Measurements from ENCODE around the gene CRABP2.

Gene CRABP2

DNA sequence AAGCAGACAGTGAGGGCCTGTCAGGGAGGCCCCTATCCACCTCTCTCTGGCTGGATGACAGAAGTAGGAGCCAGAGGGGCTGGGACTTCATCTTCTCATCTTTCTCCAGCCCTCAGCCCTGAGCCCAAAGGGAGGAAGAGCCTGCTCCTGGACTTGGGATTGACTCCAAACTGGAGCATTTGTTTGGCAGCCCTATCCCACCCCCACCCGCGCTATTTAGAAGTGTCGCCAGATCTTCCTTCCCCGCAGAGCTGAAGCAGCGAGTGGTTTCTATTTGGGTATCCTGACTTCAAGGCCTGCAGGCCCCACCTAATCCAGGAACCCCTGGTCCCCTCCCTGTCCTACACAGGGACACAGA lies 37.8 kb downstream of the CRABP2 start:
- TF ChIP-seq, protein P1, sequence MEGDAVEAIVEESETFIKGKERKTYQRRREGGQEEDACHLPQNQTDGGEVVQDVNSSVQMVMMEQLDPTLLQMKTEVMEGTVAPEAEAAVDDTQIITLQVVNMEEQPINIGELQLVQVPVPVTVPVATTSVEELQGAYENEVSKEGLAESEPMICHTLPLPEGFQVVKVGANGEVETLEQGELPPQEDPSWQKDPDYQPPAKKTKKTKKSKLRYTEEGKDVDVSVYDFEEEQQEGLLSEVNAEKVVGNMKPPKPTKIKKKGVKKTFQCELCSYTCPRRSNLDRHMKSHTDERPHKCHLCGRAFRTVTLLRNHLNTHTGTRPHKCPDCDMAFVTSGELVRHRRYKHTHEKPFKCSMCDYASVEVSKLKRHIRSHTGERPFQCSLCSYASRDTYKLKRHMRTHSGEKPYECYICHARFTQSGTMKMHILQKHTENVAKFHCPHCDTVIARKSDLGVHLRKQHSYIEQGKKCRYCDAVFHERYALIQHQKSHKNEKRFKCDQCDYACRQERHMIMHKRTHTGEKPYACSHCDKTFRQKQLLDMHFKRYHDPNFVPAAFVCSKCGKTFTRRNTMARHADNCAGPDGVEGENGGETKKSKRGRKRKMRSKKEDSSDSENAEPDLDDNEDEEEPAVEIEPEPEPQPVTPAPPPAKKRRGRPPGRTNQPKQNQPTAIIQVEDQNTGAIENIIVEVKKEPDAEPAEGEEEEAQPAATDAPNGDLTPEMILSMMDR (IDR thresholded peaks at IDR 0.05; ENCODE audit: borderline replicate concordance, control extremely low read depth, extremely low read depth, insufficient read depth, missing control alignments), result no peak
- in situ Hi-C loops (cut with MboI; ENCODE audit: low sequenced_read_pairs, unreplicated experiment), result no loop called here
- DNase-seq (ENCODE audit: low spot score), result no peak

DNA sequence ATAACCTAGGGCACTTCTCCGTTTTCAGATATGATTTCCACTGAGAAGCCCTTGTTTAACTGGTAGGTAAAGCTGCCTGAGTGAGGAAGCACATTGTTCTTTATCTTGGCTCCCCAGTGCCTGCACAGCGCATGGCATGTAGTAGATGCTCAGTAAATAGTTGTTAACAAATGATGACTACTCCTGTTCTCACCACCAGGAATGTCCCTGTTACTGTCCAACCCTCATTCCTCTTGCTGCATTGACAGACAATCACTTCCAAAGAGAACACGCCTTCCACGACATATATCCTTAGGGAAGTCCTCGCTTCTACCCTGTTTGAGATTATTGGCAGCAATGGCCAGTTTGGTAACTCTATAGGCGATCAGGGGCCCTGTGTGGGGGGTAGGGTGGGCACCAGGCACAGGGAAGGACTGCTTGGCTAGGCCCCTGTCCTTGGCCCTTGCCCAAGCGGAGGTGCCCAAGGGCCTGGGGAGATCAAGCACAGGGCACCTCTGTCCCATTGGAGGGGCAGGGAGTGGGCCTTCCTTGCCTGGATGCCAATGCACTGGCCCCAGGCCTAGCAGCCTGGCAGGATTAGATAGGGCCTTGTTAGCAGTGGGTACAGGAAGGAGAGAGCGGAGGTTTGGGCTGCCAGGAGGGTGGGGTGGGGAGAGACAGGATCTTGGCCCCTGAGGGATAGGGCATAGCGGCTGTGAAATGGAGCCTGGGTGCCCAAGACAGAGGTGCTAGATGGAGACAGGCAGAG lies 38.3 kb downstream of the CRABP2 start:
- in situ Hi-C loops (cut with MboI; ENCODE audit: low sequenced_read_pairs, unreplicated experiment), result no loop called here
- TF ChIP-seq, protein P1 (IDR thresholded peaks at IDR 0.05; ENCODE audit: borderline replicate concordance, control extremely low read depth, extremely low read depth, insufficient read depth, missing control alignments), result no peak

DNA sequence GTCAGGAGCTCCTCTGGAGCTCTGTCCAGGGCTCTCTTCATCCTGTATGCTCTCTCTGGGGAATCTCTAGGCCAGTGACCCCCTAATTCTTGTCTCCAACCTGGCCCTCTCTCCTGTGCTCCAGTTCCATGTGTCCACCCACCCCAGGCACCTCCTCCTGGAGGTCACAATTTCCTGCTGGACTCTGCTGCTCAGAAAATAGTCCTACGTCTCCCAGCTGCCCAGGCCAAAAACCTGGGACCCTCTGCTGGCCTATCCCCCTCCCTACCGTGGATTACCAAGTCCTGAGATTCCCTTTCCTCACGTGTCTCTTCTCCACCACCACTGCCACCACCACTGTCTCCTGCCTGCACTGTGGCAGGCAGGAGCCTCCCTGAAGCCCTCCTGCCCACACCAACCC lies 39.8 kb downstream of the CRABP2 start:
- TF ChIP-seq, protein P1 (IDR thresholded peaks at IDR 0.05; ENCODE audit: borderline replicate concordance, control extremely low read depth, extremely low read depth, insufficient read depth, missing control alignments), result no peak
- DNase-seq (ENCODE audit: low spot score), result no peak
- in situ Hi-C loops (cut with MboI; ENCODE audit: low sequenced_read_pairs, unreplicated experiment), result no loop called here

More for the DNA sequence above, 38.3 kb downstream of the CRABP2 start:
- DNase-seq (ENCODE audit: low spot score), result no peak

DNA sequence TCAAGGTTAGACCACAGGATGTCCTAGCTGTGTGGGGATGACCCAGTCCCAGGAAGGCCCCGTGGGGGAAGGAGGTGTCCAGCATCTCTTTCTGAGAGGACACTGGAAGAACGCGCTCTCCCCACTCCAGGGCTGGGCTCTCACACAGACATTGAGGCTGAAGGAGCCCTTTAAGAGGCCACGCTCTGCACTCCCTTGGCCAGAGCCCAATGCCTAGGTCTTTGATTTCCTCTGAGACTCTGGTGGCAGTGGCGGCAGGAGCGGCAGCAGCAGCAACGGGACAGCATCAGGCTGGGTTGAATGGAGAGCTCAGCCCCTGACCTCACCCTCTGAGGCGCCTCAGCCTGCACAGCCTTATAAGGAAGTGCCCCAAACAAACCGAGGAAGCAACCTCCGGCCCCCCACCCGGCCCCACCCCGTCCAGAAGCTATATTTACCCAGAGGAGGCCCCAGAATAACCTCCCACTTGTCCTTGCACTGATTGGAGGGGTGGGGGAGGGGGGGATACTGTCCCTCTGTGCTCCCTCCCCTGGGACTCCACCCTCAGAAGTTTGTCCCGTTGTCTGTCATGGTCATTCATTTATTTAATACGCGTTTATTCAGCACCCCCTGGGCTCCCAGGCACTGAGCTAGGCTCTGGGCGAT lies 40.5 kb downstream of the CRABP2 start:
- DNase-seq (ENCODE audit: low spot score), result peak; percentile 84
- TF ChIP-seq, protein P1 (IDR thresholded peaks at IDR 0.05; ENCODE audit: borderline replicate concordance, control extremely low read depth, extremely low read depth, insufficient read depth, missing control alignments), result no peak
- in situ Hi-C loops (cut with MboI; ENCODE audit: low sequenced_read_pairs, unreplicated experiment), result no loop called here

DNA sequence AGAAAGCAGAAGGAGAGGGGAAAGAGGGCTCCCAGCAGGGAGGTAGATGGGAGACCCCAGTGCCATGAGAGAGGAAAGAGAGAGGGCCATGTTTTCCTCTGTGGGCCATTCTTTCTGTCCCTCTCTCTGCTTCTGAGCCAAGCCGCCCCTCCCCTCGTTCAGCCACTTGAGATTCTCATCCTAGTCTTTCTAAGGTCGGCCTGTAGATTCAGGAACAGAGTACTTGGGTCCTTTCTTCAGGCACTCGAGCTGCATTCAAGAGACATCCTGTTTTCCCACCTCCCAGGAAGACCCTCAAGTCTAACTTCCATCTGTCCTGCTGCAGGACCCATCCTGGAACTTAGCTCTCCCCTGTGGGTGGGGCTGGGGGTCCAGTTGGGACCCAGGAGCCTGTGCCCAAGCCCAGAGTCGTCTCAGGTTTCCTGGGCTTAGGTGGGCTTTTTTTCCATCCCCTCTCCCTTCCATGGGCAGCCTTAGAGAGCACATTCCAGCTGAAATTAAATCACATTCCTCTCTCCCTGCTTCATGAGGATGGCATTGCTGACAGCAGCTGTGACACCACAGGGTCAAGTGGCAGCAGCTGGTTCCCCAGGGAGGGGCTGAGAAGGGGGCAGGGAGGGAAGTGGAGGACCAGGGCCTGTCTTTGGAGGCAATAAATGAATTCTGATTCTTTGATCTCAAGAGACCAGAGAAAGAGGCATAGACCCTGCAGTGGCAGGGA lies 41.2 kb downstream of the CRABP2 start:
- DNase-seq (ENCODE audit: low spot score), result no peak
- in situ Hi-C loops (cut with MboI; ENCODE audit: low sequenced_read_pairs, unreplicated experiment), result no loop called here
- TF ChIP-seq, protein P1 (IDR thresholded peaks at IDR 0.05; ENCODE audit: borderline replicate concordance, control extremely low read depth, extremely low read depth, insufficient read depth, missing control alignments), result no peak

DNA sequence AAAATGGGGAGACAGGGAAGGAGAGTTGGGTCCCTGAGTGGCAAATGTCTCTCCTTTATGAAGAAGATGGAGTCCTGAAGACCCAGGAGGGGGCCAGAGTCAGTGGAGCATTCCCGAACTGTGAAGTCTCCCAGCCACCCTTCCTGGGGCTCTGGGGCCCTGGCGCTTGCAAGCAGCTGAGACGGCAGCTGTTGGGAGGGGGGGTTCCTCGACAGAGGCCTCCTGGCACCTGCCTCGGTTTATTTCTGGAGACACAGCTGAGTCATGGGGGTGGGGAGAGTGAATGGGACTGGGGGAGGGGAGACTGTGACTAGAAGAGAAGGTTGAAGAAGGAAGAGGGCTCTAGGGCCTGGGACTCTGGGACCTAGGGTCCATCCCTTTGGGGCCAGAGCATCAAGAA lies 42.2 kb downstream of the CRABP2 start:
- TF ChIP-seq, protein P1 (IDR thresholded peaks at IDR 0.05; ENCODE audit: borderline replicate concordance, control extremely low read depth, extremely low read depth, insufficient read depth, missing control alignments), result no peak
- in situ Hi-C loops (cut with MboI; ENCODE audit: low sequenced_read_pairs, unreplicated experiment), result no loop called here
- no peak for DNase-seq (ENCODE audit: low spot score)
